GM18498 (cell line): ENCODE measurements around the gene SLC22A23.
A peak's percentile ranks its signal among the peaks of the same experiment; 100 is the strongest.

Experiments used
- ATAC-seq: cut with Tn5 transposase; IDR thresholded peaks from one replicate; pipeline ENCODE4 v1.9.1; 2021; ENCODE audit warnings: mild to moderate bottlenecking, moderate library complexity; ENCODE audit not compliant: unreplicated experiment

The SLC22A23 gene

DNA sequence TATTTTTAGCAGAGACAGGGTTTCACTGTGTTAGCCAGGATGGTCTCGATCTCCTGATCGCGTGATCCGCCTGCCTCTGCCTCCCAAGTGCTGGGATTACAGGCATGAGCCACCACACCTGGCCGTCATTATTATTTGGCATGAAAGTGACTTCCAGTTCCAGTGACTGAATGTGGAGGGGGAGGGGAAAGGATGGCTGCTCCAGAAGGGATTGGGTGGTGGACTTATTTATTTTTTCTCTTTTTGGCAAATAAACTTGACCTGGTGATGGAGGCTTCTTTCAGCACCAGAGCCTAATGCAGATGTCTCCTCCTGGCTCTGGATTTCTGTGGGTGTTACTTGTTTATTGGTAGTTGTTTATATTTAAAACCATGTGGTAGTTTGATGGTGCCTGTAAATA is 16.9 kb upstream of the SLC22A23 start:
- ATAC-seq: no peak

DNA sequence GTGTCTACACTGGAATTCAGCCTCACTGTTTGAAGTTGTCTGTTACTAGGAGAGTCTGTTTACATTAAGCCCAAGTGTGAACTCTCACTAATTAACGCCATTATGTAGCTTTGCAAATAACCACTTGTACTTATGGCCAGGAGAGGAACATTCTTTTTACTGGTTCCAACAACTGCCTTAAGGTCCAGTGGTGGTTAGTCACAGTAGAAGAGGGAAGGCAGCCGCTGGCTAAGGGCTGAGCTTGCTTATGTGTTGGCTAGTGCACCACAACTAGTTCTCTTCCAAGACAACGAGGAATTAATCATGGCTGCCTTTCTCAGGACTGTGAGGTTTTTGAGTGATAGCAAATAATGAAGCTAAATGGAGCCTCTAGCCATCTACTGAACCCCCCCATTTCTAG is 14.9 kb upstream of the SLC22A23 start:
- ATAC-seq: no peak

DNA sequence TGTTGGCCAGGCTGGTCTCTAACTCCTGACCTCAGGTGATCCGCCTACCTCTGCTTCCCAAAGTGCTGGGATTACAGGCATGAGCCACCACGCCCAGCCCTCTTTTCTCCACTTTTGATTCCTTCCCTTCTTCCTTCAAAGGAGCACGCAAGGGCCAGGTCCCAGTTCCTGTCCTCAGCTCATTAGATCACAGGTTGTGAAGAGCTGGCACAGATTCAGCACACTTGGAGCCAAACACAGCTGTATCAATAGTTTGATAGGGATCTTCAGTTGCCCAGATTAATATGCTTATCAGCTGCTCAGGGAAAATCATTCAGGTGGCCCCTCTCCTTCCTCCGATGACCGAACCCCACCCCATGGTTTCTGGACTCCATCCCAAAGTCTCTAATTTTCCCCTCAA is 14.4 kb upstream of the SLC22A23 start:
- no peak for ATAC-seq

DNA sequence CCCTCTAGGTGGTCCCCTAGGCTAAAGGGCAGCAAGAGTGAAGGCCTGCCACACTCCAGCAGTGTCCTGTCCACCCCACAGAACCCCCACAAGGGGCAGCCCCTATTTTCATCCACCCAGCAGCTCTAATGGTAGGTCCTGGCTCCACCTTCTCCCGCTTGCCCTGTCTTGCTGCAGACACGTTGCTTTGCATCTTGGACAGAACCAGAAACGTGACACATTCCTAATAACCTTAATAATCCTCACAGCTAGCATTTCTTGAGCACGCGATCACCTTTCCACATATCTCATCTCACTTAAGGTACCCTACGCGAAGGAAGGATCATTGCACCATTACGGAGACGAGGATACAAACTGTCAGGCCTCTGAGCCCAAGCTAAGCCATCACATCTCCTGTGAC is 11.7 kb upstream of the SLC22A23 start:
- no peak for ATAC-seq

DNA sequence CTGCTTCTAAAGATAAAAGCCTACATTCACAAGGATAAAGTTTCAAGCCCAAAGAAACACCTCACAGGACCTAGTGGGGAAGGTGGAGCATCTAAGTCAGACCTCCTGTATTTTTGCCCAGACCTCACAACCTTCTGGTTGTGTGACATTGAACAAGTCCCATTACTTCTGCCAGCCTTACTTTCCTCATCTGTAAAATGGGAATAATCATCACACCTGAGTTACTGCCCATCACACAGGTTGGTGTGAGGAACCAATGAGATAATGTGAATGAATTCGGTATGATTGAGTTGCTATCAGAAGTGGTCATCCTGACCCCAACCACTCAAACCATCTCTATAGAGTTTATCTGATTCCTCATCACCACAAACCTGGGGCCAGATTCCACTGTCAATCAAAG is 11.1 kb upstream of the SLC22A23 start:
- no peak for ATAC-seq

DNA sequence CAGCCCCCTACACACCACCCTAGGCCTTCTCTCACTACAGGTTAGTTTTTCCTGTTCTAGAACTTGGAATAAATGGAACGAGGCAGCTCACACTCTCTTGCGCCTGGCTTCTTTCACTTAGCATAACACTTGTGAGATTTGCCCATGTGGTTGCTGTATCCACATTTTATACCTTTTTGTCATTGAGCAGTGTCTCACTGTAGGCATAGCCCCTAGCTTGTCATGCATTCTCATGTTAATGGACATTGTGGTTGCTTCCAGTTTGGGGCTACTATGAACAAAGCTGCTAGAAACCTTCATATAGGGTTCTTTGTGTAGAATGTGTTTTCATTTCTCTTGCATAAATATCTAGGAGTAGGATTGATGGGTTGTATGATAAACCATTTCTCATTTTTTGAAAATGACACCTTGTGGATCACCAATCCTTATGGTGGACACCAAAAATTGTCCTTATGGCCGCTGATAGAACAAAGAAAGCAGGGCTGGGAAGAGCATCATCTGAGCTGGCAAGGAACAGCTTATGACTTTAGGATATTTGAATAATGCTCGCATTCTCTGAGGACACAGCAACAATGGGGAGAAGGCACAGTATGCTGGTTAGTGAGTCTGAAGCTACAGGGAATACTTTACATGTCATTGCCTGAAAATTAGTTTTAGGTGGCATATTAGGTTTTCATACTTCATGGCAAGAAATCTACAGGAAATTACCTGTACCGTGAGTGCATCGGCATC is 9.8 kb upstream of the SLC22A23 start:
- ATAC-seq: no peak

DNA sequence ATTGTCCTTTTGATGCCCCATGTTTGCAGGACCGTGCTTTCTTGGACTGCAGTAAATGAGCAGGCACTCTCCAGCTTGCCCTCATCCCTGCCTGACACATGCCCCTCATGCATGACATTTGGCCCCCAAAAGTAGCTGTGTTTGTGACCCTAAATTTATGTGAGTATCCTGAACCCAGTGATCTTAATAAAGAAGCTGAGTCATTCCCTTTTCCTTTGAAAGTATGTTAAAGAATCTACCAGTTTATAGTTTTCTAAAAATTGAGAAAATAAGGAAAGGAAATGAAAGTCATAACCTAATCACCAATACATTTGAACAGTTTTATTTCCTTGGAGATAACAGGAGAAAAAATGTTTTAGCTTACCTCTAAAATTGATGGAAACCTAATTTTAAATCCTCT is 3.4 kb upstream of the SLC22A23 start:
- no peak for ATAC-seq

DNA sequence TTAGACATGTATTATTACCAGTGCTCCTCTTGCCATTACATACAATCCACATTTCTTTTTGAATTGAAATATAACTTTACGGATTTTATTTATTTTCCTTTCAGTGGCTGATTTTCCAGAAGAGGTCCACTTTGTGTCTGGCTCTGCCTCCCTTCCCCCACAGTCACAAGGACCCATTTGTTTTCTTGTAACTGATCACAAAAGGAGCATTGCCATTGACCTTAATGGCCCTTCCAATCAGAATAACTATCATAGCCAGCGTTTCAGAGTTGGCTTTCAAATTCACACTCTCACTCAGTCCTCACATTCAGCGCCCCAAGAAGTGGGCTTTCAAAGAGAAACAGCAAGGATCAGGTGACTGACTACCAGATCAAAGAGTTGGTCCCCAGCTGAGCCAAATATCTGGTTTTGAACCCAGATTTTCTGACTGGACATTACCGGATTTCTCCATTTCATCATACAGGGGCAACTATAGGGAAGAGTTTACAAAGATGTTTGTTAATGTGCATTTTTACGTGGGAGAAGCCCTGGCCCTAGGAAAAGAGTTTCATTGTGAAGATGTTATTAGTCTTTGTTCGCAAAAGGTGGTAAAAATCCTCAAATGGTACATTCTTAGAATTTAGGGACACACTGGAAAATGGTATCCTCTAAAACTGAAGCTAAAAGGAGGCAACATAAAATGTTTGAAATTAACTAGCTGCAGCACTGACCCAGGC is 2.0 kb upstream of the SLC22A23 start:
- no peak for ATAC-seq

DNA sequence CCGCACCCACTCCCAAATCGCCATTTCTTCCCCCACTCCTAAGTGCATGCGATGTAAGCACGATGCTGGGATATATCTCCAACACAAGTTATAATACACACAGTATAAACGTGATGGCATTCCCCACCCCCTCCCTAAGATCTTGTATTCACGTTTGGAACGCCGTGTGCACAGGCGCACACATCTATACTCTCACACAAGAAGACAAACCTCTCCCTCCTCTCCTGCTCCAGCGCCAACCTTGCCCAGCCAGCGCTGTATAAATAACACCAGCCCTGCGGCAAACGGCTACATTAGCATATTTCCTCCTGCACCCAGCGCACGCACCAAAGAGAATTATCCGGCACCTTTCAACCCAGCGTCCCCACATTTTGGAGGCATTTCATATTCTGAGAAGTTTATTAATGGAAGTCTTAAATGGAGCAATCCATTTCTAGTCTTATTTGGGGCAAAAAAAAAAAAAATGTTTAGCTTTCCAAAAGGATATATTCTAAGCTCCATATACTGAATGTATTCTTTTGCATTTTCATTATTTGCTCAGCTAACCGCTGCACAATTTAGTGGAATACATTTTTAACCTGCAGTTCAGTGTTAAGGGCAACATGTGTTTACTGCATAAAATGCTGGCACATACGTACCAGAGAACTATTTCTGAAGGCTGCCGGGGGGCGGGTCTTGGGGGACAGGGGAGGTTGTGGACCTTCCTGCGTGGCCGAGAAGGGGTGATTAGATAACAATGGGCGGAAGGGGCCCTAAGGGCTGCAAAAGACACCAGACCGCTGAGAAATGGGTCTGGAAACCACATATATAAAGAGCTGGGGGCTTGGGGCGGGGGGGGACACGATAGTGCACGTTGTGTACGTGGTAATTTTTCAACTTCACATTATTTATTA is 1.1 kb upstream of the SLC22A23 start:
- no peak for ATAC-seq

DNA sequence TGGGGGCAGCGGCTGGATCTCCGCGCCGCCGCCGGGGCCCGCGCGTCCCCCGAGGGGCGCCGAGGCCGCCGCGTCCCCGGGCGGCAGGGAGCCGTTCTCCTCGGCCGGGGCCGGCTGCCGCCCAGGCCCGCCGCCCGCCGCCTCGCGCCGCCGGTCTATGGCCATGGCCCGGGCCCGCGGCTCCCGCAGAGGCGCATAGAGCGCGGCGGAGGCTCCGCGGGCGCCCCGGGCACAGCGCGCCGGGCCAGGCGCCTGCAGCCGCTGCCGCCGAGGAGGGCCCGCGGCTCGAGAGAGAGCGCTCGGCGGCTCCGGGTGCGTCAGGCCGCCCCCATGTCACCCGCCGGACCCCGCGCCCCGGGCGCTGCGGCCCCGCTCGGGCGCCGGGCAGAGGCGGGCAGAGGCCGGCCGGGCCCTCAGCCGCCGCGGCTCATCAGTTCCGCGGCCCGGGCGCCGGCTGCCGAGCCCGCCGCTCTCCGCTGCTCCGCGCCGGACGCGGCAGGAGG is 404 bp downstream of the SLC22A23 start:
- ATAC-seq: peak; percentile 54

DNA sequence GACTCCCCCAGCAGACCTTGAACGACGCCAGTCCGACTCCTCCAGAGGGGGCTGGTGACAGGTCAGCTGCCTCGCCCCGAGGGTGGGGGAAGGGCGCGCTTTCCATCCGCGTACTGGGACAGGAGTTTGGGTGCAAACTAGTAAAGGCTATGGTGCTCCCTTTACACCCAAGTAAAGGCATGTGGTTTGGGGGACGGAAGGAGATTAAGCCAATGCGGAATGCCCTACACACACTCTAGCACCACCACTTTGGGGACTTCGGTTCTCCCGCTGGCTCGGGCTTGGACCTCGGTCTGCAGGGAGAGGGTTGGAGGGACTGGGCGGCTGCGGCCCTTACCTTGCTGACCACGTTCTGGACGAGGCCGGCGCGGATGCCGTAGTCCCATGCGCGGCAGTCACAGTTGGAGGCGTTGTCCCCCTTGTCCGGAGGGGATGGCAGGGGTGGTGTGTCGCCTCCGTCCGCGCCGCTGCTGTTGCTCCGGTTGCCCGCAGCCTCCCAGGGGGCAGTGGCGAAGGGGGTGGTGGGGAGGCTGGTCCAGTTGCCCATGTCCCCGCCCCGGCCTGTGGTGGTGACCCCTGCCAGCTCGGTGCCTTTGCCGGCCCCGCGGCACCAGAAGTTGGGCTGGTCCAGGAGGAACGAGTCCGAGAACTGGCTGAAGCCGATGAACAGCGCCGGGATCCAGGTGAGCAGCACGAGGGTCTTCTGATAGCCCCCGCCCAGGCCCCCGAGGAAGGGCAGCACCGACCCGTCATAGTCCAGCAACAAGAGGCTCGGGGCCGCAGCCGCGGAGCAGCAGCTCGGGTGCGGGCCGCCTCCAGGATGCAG is 1.1 kb downstream of the SLC22A23 start:
- ATAC-seq: no peak

DNA sequence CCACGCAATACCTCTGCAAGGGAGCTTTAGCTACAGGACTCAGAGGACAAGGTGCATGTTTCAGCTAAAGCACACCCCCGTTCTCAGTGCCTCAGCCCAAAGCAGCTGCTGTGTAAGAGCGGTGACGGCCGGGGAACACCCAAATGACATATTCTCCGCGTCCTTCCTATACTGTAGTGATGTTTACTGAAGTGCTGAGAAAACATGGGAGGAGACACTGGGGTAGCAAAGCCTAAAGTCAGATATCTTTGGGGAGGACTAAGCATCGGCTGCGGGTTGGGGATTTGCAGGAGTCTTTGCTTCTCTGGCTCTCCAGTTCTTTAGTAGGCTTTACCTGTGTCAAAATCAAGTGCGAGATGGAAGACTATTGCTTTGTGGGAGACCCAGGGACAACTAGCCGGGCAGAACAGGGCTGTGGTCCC is 1.7 kb downstream of the SLC22A23 start:
- no peak for ATAC-seq

DNA sequence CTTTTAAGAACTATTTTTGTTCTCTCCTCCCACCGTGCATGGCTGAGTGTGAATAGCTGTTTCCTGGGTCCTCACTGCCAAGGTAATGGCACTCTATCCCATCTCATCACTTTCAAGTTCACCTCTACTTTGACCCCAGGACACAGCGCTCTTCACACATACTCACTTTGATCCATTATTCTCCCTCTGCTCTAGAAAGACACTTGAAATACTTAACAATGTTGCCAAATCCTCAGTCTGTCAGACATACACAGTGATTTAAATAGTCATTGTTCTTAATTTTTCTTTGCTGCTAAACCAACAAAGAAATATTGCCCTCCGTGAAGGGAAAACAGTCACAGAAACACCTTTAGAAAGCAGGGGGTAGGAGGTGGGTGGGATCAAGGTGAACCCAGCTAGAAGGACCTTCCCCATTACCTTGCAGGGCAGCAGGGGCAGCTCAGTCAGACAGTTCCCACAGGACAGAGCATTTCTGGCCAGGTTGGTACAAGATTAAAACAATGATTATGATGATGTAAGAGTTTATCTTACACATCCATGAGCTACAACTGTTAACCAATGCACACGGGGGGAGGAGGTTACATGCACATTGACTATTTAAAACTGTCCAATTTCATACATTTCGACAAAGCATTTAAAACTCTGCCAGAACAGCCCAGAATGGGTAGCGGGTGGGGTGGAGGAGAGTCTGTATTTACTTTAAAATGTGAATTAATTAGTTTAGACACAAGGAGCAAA is 2.4 kb downstream of the SLC22A23 start:
- no peak for ATAC-seq

DNA sequence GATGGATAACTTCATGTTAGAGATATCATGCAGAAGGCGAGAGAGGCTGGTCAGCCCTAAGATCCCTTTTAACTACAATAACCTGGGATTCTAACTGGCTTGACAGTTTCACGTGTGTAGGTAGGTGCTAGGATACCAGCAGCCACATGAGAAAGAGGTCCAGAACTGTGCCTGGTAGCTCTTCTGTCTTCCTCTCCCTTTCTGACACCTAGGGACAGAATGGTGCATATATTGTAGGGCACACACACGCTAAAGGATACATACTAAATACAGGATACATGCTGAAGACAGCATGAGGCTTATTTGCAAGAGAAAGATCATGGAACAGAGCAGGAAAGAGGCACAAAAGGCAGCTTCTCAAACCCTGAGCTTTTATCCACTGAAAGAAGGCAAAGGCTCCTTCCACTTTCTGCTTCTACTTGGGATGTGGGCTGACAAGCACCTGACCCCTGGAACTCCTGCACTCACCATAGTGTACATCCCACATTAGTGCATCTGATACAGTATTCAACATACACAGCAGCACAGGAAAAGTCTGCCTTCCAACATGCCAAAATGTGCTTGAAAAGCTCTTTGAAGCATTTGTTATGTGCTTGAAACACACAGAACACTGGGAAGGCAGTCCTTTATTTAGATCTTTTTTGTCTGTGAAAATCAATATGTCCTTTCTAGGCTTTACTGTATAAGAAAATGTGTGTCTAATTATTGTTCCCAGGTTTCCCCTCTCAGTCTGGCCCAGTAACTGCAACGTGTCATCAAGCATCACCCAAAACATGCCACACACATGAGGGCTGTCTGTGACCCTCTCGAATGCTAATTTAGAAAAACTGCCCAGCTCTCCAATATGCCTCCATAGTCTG is 3.2 kb downstream of the SLC22A23 start:
- no peak for ATAC-seq

DNA sequence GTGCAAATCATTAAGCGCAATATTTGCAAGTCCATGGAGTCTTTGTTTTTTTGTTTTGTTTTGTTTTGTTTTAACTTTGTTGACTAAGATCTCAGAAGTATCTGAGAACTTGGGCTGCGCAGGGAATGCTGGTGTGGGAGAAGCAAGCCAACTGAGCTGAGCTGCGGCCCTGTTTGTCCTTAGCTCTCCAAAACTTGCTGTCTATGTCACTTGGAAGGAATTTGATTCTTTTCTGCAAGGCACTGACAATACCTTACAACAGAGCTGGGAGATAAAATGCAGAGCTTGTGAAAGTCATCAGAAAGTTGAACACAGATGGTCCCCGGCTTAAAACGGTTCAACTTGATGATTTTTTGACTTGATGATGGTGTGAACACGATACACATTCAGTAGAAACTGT is 5.4 kb downstream of the SLC22A23 start:
- ATAC-seq: no peak

DNA sequence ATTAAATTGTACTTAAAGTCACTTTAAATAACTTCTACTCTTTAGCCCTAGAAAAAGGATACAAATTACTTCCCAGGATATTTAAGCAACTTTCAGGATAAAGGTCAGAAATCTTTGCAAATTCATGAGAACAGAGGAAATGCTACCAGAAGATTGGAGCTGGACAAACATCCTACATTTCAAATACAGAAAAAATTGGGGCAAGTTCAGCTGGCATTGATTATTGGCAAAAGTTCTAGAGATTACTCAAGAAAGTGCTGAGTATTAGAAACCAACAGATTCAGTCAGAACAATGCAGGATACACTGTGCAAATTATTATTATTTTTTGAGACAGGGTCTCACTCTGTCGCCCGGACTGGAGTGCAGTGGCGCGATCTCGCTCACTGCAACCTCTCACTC is 6.0 kb downstream of the SLC22A23 start:
- ATAC-seq: no peak

DNA sequence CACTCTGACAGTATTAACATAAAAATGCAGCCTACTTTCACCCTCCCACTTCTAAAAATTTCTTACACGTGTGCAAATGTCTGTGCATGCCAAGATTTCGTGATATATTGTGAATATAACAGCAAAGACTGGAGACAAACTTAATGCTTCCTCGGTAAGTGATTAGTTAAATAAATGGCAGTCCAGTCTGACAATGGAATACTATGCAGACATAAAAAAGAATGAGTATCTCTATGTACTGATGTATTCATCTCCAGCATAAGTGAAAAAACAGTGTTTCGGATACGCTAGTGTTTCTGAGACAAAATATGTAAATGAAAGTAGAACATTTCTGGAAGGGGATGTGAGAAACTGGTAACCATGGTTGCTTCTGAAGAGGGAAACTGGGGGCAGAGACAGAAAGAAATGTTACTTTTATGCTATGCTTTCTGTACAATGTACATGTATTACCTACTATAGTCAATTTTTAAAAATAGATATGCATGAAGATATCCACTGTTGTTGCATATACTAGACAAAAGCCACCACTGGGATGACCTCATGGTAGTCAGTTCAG is 7.0 kb downstream of the SLC22A23 start:
- no peak for ATAC-seq

DNA sequence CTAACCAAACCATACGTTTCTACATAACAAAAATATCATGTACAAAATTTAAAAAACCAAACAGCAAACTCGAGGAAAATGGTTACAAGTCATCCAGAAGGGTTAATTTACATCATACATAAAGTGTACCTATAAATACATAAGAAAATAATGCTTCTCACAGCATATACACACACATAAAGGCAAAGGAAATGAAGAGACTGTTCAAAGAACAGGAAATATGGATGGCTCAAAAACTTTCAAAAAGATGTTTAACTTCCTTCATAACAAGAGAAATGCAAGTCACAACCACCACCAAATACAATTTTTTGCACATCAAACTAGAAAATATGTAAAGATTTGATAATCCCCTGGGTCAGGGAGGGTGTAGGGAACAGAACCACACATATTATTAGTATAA is 7.5 kb downstream of the SLC22A23 start:
- ATAC-seq: no peak

DNA sequence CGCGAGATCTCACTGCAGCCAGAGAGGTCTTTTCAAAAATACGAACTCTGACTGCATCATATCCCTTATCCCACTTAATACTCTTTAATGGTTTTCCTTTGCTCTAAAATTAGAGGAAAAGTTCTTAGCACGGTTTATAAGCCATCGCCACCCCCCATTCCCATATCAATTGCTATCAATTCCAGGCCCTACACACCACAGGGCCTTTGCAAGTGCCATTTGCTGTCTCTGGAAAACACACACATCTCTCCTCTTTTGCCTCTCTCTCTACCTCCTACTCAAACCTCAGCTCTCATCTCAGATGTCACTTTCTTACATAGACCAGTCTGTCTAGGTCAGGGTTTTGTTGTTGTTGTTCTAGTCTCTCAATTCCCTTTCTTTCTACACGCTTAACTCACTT is 9.8 kb downstream of the SLC22A23 start:
- no peak for ATAC-seq
